ENCODE data around the gene KCNA3.
A peak's percentile ranks its signal among the peaks of the same experiment; 100 is the strongest.

The KCNA3 gene

GRCh38 chr1:110637475-110637874, 37.3 kb downstream of the KCNA3 start:
- DNase-seq: no peak

- peak in 1 of 2 donors; percentile 39 for DNase-seq
These were observed 38.4 kb downstream of the KCNA3 start for GRCh38 chr1:110636149-110636935.

- DNase-seq: no peak
These were observed 39.3 kb downstream of the KCNA3 start for GRCh38 chr1:110635434-110635833.

DNA sequence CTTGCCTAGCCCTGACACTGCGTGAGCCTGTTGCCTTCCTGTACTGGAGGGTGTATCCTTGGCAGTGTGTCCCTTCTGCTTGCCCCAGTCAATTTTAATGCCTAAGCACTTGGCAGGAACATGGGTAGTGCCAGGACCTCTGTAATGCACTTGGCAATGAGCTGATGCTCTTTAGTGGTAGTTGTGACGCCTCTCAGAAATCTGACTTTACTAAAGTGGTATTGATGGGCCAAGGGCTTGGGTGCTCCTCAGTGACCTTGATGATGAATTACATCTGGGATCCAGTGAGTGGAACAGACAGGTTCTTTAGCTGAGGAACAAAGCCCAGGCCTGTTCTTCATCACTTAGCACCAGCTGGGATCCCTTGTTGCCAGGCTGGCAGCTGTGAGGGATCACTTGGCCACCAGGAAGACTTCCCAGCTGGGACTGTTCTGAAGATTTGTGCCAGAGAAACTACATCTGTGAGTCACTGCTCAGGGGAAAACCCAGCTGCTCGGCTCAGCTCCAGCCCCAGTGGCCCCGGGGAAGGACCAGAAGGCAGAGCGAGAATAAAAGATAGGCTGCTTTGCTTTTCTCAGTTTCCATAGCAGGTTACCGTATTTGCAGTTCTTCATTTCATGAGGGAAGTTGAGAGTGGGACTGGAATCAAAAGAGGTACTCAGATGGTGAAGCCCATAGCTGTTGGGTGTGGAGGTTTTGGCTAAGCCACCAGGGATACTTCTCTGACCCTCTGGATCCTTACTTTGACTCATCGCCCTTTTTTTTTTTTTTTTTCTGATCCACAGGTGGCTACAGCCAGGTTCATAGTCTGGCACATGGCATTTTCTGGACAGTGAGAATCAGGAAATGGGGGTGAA, 40.1 kb downstream of the KCNA3 start:
- peak; percentile 75 to 77 for DNase-seq

- DNase-seq: no peak
These were observed 40.7 kb downstream of the KCNA3 start for GRCh38 chr1:110634086-110634454.

- DNase-seq: no peak
These were observed 41.1 kb downstream of the KCNA3 start for GRCh38 chr1:110633646-110634030.

GRCh38 chr1:110631836-110632620, 42.7 kb downstream of the KCNA3 start:
- DNase-seq: no peak

DNA sequence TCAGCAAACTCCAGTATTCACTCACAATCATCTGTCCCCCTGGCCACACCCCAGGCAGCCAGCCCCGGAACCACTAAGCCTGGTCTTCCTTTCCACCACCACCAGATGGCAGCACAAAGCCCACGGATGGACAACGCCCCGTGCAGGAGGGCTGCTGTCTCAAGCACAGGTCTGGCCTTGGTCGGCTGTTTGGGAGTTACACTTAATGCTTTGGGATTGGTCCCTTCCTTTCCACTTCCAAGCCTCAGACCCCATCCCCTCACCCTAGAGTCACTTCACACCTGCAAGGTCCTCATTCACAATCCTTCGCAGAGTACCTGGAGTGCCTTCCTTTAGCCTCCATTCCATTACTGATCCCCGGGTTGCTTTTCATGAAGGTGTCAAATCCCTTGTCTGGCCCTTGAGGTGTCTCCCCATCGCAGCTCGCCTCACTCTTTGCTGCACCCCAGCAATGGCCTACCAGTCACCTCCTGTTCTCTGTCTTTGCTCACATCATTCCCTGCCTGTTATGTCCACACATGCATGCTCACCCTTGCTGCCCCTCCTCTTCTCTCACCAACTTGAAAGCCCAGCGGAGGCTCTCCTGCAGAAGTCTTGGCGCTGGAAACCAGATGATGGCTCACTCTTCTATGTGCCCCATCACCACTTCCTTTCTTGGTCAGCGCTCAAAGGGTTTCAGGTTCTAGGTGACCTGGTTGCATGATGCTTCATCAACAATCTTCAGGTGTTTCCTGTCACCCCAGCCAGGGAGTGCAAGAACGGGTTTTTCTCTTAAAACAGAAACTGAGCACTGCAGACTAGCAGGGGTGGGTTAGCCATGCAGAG, 43.7 kb downstream of the KCNA3 start:
- peak; percentile 84 to 88 for DNase-seq

GRCh38 chr1:110628323-110629105, 46.2 kb downstream of the KCNA3 start:
- DNase-seq: no peak

DNA sequence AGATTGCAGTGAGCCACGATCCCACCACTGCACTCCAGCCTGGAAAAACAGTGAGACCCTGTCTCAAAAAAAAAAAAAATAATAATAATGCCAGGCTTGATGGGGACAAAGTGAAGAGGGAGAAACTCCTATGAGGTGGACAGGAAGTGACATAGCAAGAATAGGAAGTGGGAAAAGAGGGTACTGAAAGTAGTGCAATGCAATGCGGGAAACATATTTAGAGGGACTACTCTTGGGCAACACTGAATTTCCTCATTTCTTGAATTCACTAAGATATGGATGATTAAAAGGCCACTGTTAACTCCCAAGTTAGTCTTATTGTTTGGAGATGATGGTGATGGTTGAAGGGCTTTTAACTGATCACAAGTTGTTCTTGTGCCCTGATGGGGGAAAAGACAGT, 47.0 kb downstream of the KCNA3 start:
- DNase-seq: no peak

GRCh38 chr1:110626889-110627288, 47.9 kb downstream of the KCNA3 start:
- no peak for DNase-seq

Data from CD4-positive, alpha-beta T cell treated with Interleukin-1 beta for 1 hour (primary cell).